Measurements from ENCODE around the gene PRR16.

PRR16 gene

DNA sequence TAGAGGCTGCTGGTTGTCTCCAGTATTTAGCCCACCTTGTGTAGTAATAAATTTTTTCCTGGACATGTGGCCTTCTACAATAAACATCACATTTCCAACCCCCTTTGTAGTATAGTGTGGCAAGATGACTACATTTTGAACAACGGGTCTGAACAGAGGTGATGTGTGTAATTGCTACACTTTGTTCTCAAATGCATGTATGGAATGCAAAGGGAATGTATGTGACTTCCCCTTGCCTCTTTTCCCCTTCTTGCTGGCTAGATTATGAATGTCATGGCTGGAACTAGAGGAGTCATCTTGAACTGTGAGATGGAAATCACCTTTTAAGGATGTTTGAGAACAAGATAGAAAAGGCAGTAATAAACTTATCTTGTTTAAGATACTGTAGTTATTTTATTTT, 54.5 kb downstream of the PRR16 start:
- no peak for DNase-seq

DNA sequence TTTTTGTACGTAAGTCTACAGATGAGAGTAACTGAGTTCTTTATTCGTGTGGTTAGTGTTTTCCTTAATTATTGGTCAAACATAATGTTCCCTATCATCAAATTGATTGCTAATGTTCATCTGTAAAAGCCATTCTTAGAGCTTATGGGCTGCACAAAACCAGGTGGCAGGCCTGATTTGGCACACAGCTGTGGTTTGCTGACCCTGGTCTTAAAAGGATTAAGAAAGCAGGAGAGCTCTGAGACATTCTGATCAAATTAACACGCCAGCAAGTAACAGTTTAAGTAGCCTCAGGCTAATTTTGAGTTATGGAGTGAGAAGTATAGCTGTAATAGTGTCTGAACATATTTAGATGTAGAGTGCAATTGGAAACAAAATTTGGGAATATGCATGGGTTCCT, 63.2 kb downstream of the PRR16 start:
- DNase-seq: no peak

DNA sequence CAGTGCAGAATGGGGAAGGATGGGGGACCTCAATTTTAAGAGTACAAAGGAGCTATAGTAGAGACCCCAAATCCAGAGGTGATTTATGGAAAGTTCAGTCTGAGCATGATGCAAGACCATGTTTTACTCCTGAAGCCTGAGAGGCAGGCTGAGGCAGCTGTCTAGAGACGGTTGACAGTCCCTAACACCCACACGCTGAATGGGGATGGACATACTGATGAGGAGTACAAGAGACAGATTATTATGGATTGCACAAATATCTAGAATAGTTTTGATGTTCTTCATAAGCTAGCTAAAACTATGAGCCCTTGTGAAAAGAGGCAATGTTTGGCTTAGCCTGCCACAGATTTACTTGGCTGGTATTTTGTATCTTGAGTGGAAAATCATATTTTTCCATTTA, 64.5 kb downstream of the PRR16 start:
- no peak for DNase-seq

DNA sequence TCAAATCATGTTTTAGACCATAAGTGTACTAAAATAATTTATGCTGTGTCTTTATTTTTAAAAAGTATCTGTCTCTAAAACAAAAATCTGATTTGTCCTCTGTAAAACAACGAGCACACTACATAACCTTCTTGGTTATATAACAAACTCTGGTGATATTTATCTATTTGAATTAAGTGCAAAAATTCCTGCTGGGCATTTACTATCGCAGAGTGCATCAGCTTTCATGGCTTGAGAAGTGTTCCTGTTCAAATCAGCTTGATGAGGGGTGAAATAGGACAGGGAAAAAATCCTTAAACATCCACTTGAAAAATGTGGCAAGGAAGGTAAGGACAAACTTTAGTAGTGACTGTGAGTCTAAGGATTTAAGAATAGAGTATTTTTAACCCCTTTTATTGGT, 65.3 kb downstream of the PRR16 start:
- DNase-seq: no peak

DNA sequence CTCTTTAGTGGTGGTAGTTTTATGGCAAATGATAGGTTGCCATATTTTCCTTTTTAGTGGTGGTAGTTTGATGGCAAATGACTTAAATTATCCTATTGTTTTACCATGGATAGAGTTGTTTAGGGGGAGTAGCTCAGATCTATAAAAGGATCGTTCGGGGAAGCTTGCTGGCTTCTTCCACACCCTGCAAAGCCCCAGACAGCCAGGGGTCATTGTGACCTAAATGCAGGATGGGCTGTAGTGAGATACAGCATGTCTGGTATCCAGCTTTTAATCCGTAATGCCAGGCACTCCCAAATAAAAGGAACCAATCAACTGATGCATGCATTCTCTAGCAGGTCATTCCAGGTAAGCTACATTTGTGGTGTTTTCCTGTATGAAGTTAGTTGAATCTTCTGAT, 67.1 kb downstream of the PRR16 start:
- DNase-seq: no peak

DNA sequence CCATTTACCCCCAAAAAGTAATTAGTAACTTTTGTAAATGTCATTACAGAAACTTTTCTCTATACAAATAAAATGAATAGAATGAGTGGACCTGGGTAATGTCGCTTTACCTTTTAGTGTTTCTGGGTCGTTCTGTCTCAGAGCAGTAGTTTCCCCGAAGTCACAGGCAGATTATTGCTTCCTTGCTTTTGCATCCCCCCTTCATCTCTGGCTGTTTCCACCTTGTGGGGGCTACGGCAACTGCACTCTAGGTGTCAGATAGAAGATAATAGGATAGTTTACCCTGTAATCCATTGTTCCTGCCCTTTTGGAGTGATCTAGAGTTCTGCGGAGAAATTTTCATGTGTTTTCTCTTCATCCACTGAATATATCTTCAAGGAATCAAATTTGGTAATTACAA, 68.7 kb downstream of the PRR16 start:
- no peak for DNase-seq

DNA sequence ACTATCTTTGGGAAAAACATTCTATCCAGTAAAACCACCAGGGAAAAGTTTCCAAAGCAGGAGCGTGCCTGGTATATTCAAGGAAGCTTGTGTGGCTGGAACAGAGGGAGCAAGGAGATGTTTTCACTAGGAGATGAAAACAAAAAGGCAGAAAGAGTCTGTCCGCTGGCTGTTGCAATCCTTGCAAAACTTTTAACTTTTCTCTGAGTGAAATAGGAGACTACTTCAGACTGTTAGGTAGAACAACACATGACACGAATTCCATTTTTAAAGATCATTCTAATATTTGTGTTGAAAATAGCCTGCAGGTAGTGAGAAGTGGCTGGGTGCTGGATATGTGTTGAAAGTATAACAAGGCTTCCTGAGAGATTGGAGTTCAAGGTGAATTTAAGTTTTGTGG, 69.5 kb downstream of the PRR16 start:
- DNase-seq: no peak

DNA sequence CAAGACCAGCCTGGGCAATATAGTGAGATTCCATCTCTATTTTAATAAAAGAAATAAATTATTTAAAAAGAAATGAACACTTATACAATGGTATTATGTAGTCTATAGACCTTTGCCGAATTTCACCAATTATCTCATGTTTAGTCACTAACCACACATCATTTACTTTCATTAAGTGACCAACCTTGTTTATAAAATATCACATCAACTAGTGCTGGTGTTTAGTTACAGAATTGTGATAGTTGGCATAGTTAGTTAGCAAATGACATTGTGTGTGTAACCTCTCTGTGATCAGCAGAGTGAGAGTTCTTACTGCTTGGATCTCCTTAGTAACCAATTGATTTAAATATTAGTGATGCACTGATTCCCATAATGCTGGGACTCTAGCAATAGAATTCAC, 71.8 kb downstream of the PRR16 start:
- no peak for DNase-seq

DNA sequence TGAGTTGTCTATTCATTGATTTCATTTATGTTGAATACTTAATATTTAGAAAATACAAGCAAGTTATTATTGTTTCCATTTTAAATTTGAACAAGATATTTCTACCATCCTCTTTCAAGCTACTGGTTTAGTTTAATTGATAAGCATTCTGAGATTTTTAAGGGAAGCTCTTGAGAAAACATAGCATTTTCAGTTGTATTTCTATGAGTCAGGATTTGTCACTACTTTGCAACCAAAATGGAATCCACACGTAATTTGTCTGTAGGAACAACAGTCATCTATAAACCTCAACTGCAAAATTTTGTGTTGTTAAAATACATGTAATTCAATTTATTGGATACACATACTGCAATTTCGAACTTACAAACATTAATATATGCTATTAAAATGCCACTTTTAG, 74.0 kb downstream of the PRR16 start:
- DNase-seq: no peak

DNA sequence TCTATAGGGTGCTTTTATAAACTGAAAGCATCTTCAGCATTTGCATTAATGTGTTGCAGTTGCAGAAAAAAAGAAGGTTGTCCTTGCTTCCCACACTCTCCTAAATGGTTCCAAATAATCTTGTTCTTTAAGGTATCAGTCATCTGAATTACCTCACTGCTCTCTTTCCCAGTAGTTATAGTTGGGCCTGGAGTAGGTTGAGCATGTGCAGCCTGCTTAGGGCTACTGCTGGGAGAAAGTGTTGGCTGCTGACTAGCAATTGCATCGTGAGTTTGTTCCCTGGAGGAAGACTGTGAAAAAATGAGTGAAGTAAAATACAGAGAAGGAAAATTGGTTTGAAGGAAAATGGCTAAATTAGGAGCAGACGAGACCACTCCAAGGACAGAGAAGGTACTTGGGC, 74.5 kb downstream of the PRR16 start:
- DNase-seq: no peak

DNA sequence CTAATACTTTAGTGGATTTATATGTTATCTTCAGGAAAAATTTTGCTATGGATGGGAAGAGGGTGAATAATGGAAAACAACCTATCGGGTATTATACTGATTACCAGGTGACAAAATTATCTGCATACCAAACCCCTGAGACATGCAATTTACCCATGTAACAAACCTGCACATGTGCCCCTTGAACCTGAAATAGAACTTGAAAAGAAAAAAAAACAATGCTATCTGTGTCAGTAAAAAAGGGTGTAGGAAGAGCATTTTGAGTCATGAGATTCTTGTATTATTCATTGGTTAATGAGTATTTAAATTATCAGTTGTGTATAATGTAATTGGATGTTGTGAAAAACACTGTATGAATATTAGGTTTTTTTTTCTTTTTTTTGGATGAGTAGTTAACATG, 75.4 kb downstream of the PRR16 start:
- DNase-seq: no peak

DNA sequence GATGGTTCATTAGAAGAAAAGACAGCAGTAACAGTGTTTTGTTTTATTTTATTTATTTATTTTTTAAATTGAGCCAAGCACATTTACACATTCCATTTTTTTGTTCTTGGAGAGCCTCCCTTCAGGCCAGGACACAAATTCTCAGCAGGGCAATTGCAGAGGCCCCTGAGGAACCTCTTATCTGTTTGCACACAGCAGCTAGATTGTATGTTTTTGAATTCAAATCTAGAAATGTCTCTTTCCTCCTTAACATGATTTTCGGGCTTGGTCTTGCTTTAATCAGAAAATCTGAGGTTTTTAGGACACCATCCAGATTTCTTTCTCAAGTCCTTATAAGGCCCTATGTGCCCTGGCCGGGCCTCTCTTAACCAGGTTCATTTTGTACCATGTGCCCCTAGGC, 76.0 kb downstream of the PRR16 start:
- no peak for DNase-seq

DNA sequence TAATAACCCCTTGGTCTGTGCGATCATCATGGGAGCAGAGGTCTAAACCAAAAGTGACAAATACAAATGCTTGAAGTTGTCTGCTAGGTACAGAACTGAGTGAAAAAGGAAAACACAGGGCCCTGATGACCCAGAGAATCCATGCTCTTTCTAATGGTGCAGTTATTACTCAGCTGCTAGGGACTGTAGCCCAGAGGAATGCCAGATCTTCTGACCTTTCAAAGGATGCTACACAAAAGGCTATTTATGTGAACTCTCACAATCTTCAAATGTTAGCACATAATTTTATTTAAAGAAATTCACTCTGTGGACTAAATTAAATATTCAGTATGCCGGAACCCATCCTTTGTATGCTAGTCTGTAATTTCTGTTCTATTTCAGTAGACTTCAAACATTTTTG, 79.9 kb downstream of the PRR16 start:
- DNase-seq: no peak

DNA sequence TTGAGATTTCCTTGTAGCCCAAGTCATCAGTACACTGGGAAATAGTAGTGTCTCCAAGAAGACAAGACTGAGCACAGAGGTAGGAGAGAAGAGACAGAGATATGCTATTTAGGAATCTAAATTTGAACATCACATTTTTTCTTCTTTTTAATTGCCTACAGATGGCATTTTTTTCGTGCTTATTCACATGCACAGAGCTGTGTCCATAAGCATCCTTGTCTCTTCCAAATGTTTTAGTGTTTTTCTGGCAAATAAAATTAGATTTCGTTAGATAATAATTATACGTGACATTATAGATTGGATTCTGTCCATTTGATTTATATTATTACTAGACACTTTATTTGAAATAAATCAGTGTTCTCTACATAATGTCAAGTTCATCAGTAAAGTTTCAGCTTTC, 80.9 kb downstream of the PRR16 start:
- DNase-seq: no peak

DNA sequence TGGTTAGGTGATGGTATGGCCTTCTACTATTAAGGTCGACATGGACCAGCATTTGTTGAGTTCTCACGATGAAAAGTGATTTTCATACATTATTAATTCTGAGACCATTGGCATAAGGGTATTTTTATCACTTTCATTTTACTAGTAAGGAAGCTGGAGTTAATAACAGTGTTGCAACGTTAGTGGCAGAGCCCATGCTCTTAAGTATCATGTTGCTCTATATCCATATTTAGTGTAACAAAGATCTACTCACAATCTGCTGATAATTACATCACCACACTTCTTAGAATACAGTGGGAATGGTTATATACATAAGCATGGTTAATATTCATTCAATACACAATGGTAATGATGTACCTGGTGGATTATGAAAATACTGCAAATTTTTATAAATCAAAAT, 81.9 kb downstream of the PRR16 start:
- DNase-seq: no peak

DNA sequence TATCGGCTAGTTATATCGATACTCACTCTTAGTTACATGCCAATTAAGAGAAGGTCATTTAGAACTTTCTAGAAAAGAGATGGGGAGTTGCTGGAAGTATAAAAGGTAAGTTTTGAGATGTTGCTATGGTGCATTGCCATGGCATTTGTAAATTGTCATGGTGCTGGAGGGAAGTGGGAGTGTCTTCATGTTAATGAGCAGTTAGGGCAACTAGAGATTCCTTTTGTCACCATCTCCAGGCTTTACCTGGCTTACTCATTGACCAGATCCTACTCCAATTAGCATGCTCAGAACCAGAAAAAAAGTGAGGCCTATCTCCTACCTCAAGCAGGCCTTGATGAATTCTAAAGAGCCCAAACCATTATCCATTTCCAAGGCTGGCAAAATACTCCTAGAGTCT, 82.8 kb downstream of the PRR16 start:
- DNase-seq: no peak

DNA sequence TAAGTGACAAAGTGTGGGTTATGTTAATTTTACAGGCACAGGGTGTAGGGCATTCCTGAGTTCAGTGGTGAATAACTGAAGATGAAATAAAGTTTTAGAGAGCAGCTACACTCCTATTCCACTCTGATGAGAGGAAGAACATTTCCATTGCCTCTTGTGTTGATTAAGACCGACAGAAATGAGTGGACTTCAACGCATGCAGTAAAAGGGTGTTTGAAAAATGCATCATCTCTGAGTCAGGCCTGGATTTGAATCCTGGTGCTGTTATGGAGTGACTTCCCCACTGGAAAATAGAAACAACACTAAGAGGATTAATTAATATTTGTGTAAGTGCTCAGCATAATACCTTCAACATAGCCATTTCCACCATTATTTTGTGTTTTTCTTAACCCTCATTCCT, 86.3 kb downstream of the PRR16 start:
- no peak for DNase-seq

DNA sequence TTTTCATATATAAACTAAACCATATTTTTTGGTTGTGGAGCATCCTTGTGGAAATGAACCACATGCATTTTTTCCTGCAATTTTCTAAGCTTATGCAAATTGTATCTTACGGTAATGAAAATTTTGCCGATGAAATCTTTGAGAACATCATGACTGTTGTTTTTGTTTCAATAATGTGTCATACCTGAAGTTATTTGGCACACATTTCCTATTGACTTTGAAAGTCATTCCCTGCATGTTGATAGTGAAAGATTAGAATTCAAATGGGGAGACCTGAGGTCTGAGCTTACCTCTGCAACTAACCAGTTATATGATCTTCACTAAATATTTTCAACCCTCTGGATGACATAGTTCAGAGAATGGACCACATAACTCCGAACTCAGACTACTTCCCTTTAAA, 88.5 kb downstream of the PRR16 start:
- no peak for DNase-seq

DNA sequence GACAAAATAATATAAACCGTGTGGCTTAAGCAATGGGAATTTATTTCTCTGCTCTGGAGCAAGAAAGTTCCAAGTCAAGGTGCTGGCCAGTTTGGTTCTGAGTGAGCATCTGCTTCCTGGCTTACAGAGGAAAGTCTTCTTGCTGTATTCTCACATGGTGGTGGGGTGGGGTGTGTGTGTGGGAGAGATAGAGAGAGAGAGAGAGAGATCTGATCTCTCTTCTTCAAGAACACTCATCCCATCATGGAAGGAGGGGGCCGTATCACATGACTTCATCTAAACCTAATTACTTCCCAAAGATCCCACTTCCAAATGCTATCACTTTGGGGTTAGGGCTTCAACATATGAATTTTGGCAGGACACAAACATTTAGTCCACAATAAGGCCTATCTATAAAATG, 91.2 kb downstream of the PRR16 start:
- DNase-seq: no peak

DNA sequence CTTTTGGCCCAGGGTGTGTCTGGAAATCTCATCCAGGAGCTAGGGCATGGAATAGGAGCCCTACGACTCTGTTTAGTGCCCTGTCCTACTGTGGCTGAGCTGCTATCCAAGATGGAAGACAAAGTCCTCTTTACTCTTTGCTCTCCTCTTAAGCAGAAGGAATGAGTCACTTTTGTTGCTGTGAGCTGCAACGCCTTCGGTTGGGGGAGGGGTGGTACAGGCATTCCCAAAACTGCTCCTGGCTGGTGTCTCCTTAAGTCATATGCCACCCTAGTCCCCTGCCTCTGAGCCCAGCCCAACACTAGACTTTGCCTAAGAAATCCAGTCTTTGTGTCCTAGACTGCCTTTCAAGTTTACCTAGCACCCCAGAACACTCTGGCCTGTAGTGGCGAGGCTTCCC, 99.9 kb downstream of the PRR16 start:
- no peak for DNase-seq

DNA sequence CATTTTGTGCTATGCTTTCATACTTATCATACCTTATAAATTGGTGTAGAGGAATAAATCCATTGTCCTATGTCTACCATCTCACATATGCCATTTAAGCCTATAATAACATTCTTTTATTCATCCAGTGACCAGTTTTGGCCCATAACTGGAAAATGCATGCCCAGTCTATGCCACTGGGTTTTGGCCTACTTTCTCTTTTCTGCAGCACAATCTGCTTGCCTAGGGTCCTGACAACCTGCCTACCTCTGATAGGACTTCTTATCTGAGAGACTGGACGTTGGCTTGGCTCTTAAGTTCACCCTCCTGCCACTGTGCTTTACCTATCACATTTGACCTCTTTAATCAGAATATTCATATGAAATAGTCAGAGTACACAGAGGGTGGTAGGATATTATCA, 103.0 kb downstream of the PRR16 start:
- no peak for DNase-seq

DNA sequence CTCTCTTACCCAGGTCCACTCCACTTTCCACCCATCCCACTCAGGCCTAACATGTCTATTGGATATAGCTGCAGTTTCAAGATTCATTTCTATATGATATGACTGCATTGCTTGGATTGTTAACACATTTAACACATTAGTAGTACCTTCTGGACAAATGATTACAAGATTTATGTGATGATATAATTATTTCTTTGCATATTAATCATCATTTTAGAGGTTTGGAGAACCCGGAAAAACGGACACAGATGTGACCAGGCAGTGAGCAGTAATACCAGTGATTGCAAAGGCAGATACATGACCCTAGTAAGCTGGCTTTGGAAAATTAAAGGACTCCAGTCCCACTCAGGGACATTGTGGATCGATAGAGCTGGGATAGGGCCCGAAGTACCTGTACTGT, 103.8 kb downstream of the PRR16 start:
- no peak for DNase-seq

DNA sequence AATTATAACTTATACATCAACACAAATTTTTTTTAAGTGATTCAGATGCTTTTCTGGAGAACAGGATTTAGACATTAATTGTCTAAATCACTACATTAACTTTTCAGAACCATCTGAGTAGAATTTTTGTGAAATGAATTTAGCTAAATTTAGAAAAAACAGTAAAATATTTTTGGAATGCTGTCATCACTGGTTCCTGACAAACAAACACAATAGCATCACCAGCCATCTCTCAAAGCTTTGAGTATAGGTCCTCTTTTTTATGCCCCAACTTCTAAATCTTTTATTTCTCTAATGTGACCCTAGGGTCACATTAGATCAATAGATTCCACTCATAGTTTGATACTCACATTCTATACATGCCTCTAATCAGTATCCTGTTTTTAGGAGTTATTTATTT, 104.6 kb downstream of the PRR16 start:
- no peak for DNase-seq

DNA sequence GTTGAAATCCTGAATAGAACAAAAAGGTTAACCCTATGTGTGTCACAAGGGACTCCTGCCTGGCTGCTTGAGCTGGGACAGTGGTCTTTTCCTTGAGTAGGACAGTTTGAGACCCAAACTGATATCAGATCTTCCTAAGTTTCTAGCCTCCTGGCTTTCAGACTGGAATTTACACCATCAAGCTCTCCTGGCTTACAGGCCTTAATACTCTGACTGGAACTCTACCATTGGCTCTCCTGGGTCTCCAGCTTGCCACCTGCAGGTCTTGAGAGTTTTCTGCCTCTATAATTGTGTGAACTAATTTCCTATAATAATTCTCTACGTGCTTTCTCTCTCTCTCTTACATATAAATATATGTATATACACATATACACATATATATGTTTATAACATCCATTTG, 112.5 kb downstream of the PRR16 start:
- no peak for DNase-seq

DNA sequence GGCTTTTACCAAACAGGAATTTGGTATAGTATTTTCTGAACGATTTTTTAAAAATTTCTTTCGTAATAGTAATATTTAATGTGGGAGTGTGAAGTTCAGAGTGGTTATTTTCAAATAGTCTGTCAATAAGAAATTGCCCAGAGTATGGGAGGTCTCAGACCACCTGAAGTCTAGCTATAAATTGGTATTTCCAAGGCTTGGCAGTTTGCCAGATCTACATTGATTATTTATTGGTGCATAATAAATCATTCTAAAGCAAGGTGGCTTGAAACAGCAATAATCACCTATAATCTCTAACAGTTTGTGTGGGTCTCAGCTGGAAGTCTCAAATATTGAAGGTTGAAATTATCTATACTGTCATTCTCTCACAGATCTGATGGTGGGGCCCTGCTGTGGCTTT, 118.5 kb downstream of the PRR16 start:
- no peak for DNase-seq

DNA sequence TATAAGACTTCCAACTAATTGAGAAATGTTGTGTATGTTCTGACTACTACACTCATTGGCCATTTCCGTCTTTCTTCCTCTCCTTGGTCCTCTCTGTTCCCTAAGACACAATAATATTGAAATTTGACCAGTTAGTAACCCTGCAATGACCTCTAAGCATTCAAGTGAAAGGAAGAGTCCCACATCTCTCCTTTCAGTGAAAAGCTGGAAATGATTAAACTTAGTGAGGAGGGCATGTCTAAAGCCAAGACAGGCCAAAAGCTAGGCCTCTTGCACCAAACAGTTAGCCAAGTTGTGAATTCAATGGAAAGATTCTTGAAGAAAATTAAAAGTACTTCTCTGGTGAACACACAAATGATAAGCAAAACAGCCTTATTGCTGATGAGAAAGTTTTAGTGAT, 122.5 kb downstream of the PRR16 start:
- DNase-seq: no peak

DNA sequence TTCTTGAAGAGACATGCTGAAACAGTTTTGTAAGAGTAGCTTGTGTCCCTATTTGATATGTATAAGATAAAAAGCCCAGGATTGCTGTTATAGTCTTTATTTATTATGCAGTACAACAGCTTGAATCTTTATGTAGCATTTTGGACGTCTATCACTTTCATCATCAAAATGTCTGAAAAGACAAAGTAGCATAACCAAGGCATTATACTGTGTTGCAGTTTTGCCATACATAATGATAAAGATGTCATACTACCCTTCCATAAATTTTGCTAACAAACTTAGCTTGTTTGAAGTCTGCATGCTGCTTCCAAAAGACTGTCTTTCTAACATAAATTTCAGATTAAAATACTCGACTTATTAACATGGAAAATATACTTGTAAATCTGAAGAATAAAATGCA, 127.8 kb downstream of the PRR16 start:
- no peak for DNase-seq

Measured in hematopoietic multipotent progenitor cell treated with erythropoietin and hydrocortisone succinate and interleukin-3 and kit ligand, for 8 days (in vitro differentiated cells).